ENCODE measurements around the gene PICALM. TPM values are rescaled to one million over a fixed set of nuclear protein-coding genes. Genes with fewer than 3 reads are reported as not detected.

The PICALM gene
- total and polyA plus RNA-seq, 2 of the 13 experiments (the other 11 are each of a cell fraction or from before 2014, with no cell fraction given) = 97.6 to 154 TPM

DNA sequence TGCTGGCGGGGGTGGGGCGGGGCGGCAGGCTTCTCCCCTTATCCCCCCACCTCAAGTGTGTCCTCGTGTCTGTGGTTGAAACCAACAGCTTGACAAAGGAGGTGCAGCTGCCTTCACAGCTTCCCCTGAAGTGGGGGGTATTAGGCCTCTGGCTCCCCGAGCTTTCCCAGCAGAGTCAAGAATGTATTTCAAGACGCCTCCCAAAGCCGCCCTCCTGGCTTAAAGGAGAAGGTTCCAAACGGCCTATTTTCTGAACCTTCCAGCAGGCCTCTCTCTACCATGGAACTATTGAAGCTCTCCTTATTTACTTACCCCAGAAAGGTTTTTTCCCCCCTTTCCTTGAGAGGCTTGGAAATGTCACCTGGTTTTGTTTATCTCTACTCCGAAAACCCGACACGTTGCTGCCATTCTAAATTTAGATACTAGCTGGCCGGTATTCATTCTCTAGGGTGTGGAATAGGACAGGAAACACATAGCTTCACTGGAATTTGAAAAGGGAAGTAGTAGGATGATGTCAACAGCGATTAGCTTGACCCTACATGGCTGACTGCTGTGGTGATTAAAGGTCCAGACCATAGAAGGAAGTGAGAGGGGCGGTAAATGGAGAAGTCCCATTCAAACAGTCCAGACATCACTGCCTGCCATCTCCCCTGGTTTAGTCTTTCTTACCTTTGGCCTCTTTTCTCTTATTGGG lies 671 bp upstream of the PICALM start (continued):
- TF ChIP-seq PRDM10 (CRISPR knock-in tag; IDR thresholded peaks at IDR 0.05; ENCODE audit: low read depth) (0 out of 2 replicates have a peak, but pooled peaks have one; percentile 20), ERF (CRISPR knock-in tag; IDR thresholded peaks at IDR 0.05) (no peak), KAT7 (CRISPR knock-in tag; IDR thresholded peaks at IDR 0.05; ENCODE audit: borderline replicate concordance) (0 out of 2 replicates have a peak, but pooled peaks have one; percentile 2), ZFYVE20 (CRISPR knock-in tag; IDR thresholded peaks at IDR 0.05; ENCODE audit: borderline replicate concordance, low read depth) (no peak), ZNF619 (CRISPR knock-in tag; IDR thresholded peaks at IDR 0.05) (no peak), ZBTB26 (CRISPR knock-in tag; IDR thresholded peaks at IDR 0.05; ENCODE audit: borderline replicate concordance) (no peak), PRPF4 (IDR thresholded peaks at IDR 0.05; ENCODE audit: low read depth, low read length, poor library complexity, severe bottlenecking) (no peak), ZFP82 (CRISPR knock-in tag; IDR thresholded peaks at IDR 0.05; ENCODE audit: borderline replicate concordance) (peak; percentile 58; the same call in 1 of the 2 replicates), JARID2 (CRISPR knock-in tag; IDR thresholded peaks at IDR 0.05; ENCODE audit: insufficient replicate concordance) (peak; percentile 40), MAFF (IDR thresholded peaks at IDR 0.05; ENCODE audit: low read depth, low read length) (no peak), ZSCAN22 (CRISPR knock-in tag; IDR thresholded peaks at IDR 0.05) (no peak), CHD2 (IDR thresholded peaks at IDR 0.05; ENCODE audit: low read depth, low read length) (no peak), PLRG1 (conservative IDR thresholded peaks at IDR 0.05) (no peak), ZBTB37 (CRISPR knock-in tag; IDR thresholded peaks at IDR 0.05) (no peak), MBNL3 (CRISPR knock-in tag; conservative IDR thresholded peaks at IDR 0.05) (no peak), ZNF207 (IDR thresholded peaks at IDR 0.05; ENCODE audit: borderline replicate concordance) (no peak)
- TF ChIP-seq, protein P1, sequence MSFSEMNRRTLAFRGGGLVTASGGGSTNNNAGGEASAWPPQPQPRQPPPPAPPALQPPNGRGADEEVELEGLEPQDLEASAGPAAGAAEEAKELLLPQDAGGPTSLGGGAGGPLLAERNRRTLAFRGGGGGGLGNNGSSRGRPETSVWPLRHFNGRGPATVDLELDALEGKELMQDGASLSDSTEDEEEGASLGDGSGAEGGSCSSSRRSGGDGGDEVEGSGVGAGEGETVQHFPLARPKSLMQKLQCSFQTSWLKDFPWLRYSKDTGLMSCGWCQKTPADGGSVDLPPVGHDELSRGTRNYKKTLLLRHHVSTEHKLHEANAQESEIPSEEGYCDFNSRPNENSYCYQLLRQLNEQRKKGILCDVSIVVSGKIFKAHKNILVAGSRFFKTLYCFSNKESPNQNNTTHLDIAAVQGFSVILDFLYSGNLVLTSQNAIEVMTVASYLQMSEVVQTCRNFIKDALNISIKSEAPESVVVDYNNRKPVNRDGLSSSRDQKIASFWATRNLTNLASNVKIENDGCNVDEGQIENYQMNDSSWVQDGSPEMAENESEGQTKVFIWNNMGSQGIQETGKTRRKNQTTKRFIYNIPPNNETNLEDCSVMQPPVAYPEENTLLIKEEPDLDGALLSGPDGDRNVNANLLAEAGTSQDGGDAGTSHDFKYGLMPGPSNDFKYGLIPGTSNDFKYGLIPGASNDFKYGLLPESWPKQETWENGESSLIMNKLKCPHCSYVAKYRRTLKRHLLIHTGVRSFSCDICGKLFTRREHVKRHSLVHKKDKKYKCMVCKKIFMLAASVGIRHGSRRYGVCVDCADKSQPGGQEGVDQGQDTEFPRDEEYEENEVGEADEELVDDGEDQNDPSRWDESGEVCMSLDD (CRISPR knock-in tag; IDR thresholded peaks at IDR 0.05; ENCODE audit: borderline replicate concordance) = no peak
